GM19099 (cell line): Measurements from ENCODE around the gene MAD1L1.

Experiments
- POLR2A ChIP-seq: IDR thresholded peaks from 3 replicates; pipeline ENCODE4 v1.6.1; 2011; ENCODE audit warnings: low read depth; ENCODE audit not compliant: insufficient read length; ENCODE audit errors: extremely low read depth

MAD1L1 gene

GRCh38 chr7:2217716-2218443, 14.9 kb downstream of the MAD1L1 start:
- TF ChIP-seq POLR2A, result no peak

- TF ChIP-seq POLR2A, result no peak
Observed at GRCh38 chr7:2217206-2217605, 15.5 kb downstream of the MAD1L1 start.

- no peak for TF ChIP-seq POLR2A
Observed at GRCh38 chr7:2215851-2216250, 16.9 kb downstream of the MAD1L1 start.

GRCh38 chr7:2214636-2215035, 18.1 kb downstream of the MAD1L1 start:
- no peak for TF ChIP-seq POLR2A

GRCh38 chr7:2213551-2214215, 19.1 kb downstream of the MAD1L1 start:
- TF ChIP-seq POLR2A, result no peak

- TF ChIP-seq POLR2A, result no peak
Observed at GRCh38 chr7:2212906-2213305, 19.8 kb downstream of the MAD1L1 start.

- no peak for TF ChIP-seq POLR2A
Observed at GRCh38 chr7:2211926-2212325, 20.8 kb downstream of the MAD1L1 start.

GRCh38 chr7:2211259-2211880, 21.4 kb downstream of the MAD1L1 start:
- no peak for TF ChIP-seq POLR2A

- TF ChIP-seq POLR2A, result no peak
Observed at GRCh38 chr7:2210551-2211258, 22.0 kb downstream of the MAD1L1 start.

- no peak for TF ChIP-seq POLR2A
Observed at GRCh38 chr7:2209961-2210323, 22.8 kb downstream of the MAD1L1 start.

GRCh38 chr7:2209146-2209960, 23.4 kb downstream of the MAD1L1 start:
- no peak for TF ChIP-seq POLR2A

GRCh38 chr7:2208712-2209111, 24.0 kb downstream of the MAD1L1 start:
- TF ChIP-seq POLR2A, result no peak

- no peak for TF ChIP-seq POLR2A
Observed at GRCh38 chr7:2205036-2205780, 27.5 kb downstream of the MAD1L1 start.

GRCh38 chr7:2204446-2204845, 28.3 kb downstream of the MAD1L1 start:
- TF ChIP-seq POLR2A, result no peak
